Lung (tissue), 12 donors: ENCODE data around the gene PRM3. TPM values are rescaled to one million over a fixed set of nuclear protein-coding genes. Genes with fewer than 3 reads are reported as not detected.

ENCODE experiments used
- ATAC-seq: fragments of 200-7000 bp; cut with Tn5 transposase; one replicate; pipeline ENCODE4 v1.9.1; 2020; ENCODE audit warnings: moderate number of reproducible peaks; ENCODE audit not compliant: insufficient read depth, low FRiP score
- DNase-seq, 3 donors: peaks; one replicate each; pipeline ENCODE4 v3.0.0-alpha.2; 2013 to 2017
- H3K27ac ChIP-seq, 2 donors: one replicate each; pipeline ENCODE4 v1.5.1; 2013; ENCODE audit warnings: mild to moderate bottlenecking in 2 of 2, moderate library complexity in 2 of 2, control low read depth in 1 of 2, inconsistent platforms in 1 of 2, low read depth in 1 of 2, low read length in 1 of 2
- H3K27me3 ChIP-seq, 3 donors: one replicate each; pipeline ENCODE4 v1.5.1; 2013; ENCODE audit warnings: low read length in 2 of 3; ENCODE audit not compliant: control insufficient read depth in 3 of 3, insufficient read depth in 3 of 3
- H3K36me3 ChIP-seq, 4 donors: one replicate each; pipeline ENCODE4 v1.5.1; 2013; ENCODE audit warnings: low read length in 4 of 4, mild to moderate bottlenecking in 1 of 4, moderate library complexity in 1 of 4; ENCODE audit not compliant: control insufficient read depth in 4 of 4, insufficient read depth in 4 of 4
- H3K4me1 ChIP-seq, 5 donors: one replicate each; pipeline ENCODE4 v1.5.1; 2013; ENCODE audit warnings: low read length in 5 of 5, mild to moderate bottlenecking in 2 of 5, moderate library complexity in 1 of 5; ENCODE audit not compliant: control insufficient read depth in 5 of 5, insufficient read depth in 5 of 5
- H3K4me3 ChIP-seq: one replicate; pipeline ENCODE4 v1.5.1; 2013; ENCODE audit warnings: mild to moderate bottlenecking, control low read depth, moderate library complexity
- H3K9ac ChIP-seq, 2 donors: one replicate each; pipeline ENCODE4 v1.5.1; 2013; ENCODE audit warnings: low read length in 2 of 2, control low read depth in 1 of 2; ENCODE audit not compliant: insufficient read depth in 1 of 2
- H3K9me3 ChIP-seq, 4 donors: one replicate each; pipeline ENCODE4 v1.5.1; 2013; ENCODE audit warnings: low read length in 3 of 4, mild to moderate bottlenecking in 1 of 4, moderate library complexity in 1 of 4; ENCODE audit not compliant: control insufficient read depth in 4 of 4, insufficient read depth in 3 of 4
- CTCF ChIP-seq: IDR thresholded peaks from 2 replicates; pipeline ENCODE4 v1.5.1; 2012; ENCODE audit warnings: mild to moderate bottlenecking; ENCODE audit errors: control extremely low read depth, extremely low read depth
- WGBS, 2 donors: extraction: QIAGEN DNeasy Blood & Tissue Kit; methylation state at CpG; one replicate each; pipeline ENCODE4 v1.1.7; 2013; 5-methylcytosine and 5-hydroxymethylcytosine counted together
- polyA plus RNA-seq, 2 donors: library from polyadenylated mRNA; stranded (reverse); fragments of 200-250 nt; gene quantifications; one replicate each; pipeline ENCODE4 v1.2.1, GENCODE V29; 2013
- total RNA-seq, 2 donors: library from RNA; depleted of rRNA in 1 of 2; stranded (reverse); fragments of >200 nt in 1 of 2; gene quantifications; one replicate each; pipeline ENCODE4 v1.2.1, GENCODE V29; 2014 to 2021
- donor health status: control.
- donor health status: control.
- donor health status: Bipolar disorder and iron deficiency.
- donor health status: healthy.
- donor health status: DM: yes; HTN: yes; CAD: no.

The PRM3 gene
- total and polyA plus RNA-seq, 4 donors, result not detected

GRCh38 chr16:11320170-11320569 lies 46.7 kb upstream of the PRM3 start:
- TF ChIP-seq CTCF, result no peak
- 86 to 92% methylated on average over 10 of the region's 10 CpGs for WGBS, 2 donors
- no peak for ATAC-seq

GRCh38 chr16:11319529-11320146 lies 46.2 kb upstream of the PRM3 start:
- Histone ChIP-seq H3K27ac (no peak overlapping the region), H3K4me1 (peaks cover 0 to 24% (median 4%) of the 10 kb centered on the region in 5 donors), H3K9me3 (no peaks in the 10 kb centered on the region), H3K27me3 (no peaks in the 10 kb centered on the region), H3K9ac (no peak overlapping the region), H3K4me3 (no peak overlapping the region), H3K36me3 (no peaks in the 10 kb centered on the region)
- 64 to 71% methylated on average over 8 of the region's 8 CpGs for WGBS, 2 donors
- no peak for DNase-seq
- no peak for TF ChIP-seq CTCF
- ATAC-seq, result no peak

More at GRCh38 chr16:11320170-11320569, 46.7 kb upstream of the PRM3 start:
- Histone ChIP-seq H3K27ac (no peak overlapping the region), H3K36me3 (no peaks in the 10 kb centered on the region), H3K9ac (no peak overlapping the region), H3K9me3 (no peaks in the 10 kb centered on the region), H3K4me3 (no peak overlapping the region), H3K27me3 (no peaks in the 10 kb centered on the region), H3K4me1 (peaks cover 0 to 19% (median 4%) of the 10 kb centered on the region in 5 donors)
- no peak for DNase-seq

GRCh38 chr16:11318817-11319216 lies 45.4 kb upstream of the PRM3 start:
- Histone ChIP-seq H3K9me3 (no peaks in the 10 kb centered on the region), H3K27ac (no peak overlapping the region), H3K4me3 (no peak overlapping the region), H3K36me3 (no peaks in the 10 kb centered on the region), H3K4me1 (peaks cover 0 to 32% (median 4%) of the 10 kb centered on the region in 5 donors), H3K27me3 (no peaks in the 10 kb centered on the region), H3K9ac (no peak overlapping the region)
- no peak for ATAC-seq
- no peak for TF ChIP-seq CTCF
- no peak for DNase-seq
- WGBS, 2 donors, result 84 to 91% methylated on average over 8 of the region's 8 CpGs
